ENCODE results near the gene CCDC141. TPM values are rescaled to one million over a fixed set of nuclear protein-coding genes. Genes with fewer than 3 reads are reported as not detected.
A peak's percentile ranks its signal among the peaks of the same experiment; 100 is the strongest.

Gene CCDC141
- total and polyA plus RNA-seq, 8 donors: 0.66 to 11.3 (median 5.4) TPM

GRCh38 chr2:178807227-178808008, 242.5 kb downstream of the CCDC141 start, which contains the start of gene TTN:
TTN (minus strand) TSS chr2:178807423; CDS start chr2:178804642, 2,781 bp downstream.
- DNase-seq (no peak), ATAC-seq (peak; percentile 17 to 32 (median 24)), FAIRE-seq (no peak)
- TF ChIP-seq, protein P1, sequence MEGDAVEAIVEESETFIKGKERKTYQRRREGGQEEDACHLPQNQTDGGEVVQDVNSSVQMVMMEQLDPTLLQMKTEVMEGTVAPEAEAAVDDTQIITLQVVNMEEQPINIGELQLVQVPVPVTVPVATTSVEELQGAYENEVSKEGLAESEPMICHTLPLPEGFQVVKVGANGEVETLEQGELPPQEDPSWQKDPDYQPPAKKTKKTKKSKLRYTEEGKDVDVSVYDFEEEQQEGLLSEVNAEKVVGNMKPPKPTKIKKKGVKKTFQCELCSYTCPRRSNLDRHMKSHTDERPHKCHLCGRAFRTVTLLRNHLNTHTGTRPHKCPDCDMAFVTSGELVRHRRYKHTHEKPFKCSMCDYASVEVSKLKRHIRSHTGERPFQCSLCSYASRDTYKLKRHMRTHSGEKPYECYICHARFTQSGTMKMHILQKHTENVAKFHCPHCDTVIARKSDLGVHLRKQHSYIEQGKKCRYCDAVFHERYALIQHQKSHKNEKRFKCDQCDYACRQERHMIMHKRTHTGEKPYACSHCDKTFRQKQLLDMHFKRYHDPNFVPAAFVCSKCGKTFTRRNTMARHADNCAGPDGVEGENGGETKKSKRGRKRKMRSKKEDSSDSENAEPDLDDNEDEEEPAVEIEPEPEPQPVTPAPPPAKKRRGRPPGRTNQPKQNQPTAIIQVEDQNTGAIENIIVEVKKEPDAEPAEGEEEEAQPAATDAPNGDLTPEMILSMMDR (IDR thresholded peaks at IDR 0.05): no peak
- Histone ChIP-seq H3K9me3 (no peaks in the 10 kb centered on the region), H3K4me1 (peaks cover 13 to 32% (median 15%) of the 10 kb centered on the region in 3 donors), H3K27ac (no peak within 1 kb of the TSS), H3K27me3 (no peaks in the 10 kb centered on the region), H3K4me3 (no peak within 1 kb of the TSS), H3K36me3 (no peaks in the 10 kb centered on the region)
- 74 to 90% methylated on average over 10 of the region's 10 CpGs for WGBS, 2 donors
- intact Hi-C loops (cut with DNase I): no loop called here

DNA sequence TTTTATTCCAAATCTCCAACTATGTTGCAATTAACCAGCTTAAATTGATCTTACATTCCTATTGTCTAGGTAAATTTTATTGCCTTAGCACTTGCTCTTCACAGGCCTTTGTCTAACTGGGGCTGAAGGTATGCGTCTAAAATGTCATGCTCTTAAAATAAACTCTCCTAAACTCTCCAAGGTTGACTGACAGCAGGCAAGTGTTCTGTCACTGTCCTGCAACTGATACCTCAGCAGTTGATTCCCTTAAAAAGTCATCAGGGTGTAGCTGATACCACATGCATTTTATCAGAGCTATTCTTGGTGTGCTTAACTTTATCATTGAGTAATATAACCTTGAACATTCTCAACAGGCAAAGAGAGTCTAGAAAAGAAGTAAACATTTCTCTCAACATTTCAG, 243.4 kb downstream of the CCDC141 start:
- 38 to 66% methylated on average over 1 of the region's 1 CpG for WGBS, 2 donors
- Histone ChIP-seq H3K9me3 (no peaks in the 10 kb centered on the region), H3K27ac (no peak overlapping the region), H3K27me3 (no peaks in the 10 kb centered on the region), H3K4me1 (peaks cover 12 to 32% (median 15%) of the 10 kb centered on the region in 3 donors), H3K4me3 (no peak overlapping the region), H3K36me3 (no peaks in the 10 kb centered on the region)
- intact Hi-C loops (cut with DNase I): no loop called here
- TF ChIP-seq, protein P1 (IDR thresholded peaks at IDR 0.05): no peak
- DNase-seq (no peak), FAIRE-seq (no peak), ATAC-seq (peak in 2 of 4 donors; percentile 41 to 73)

DNA sequence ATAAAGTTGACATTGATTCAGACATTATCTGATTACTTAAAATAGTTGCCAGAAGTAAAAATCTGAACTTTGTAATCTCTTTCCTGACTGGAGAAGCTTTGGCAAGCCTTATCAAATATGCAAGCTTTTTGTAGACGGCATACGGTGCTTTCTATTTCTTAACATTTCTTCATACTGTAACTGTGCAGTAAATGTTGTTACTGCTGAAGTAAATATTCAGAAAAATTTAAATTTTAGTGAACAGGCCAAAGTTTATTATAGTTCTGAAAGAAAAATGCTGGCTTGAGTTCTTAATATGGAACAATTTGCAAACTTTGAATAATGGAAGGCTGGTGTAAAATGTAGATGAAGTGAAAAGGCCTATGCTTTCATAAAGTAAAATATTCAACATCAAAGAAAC, 244.5 kb downstream of the CCDC141 start:
- H3K27ac ChIP-seq: no peak overlapping the region
- TF ChIP-seq, protein P1 (IDR thresholded peaks at IDR 0.05): no peak
- no peaks in the 10 kb centered on the region for H3K9me3 ChIP-seq
- ATAC-seq: no peak
- 26 to 31% methylated on average over 2 of the region's 2 CpGs for WGBS, 2 donors
- H3K36me3 ChIP-seq: no peaks in the 10 kb centered on the region
- no peak for DNase-seq
- no peak for FAIRE-seq
- intact Hi-C loops (cut with DNase I): no loop called here
- peaks cover 3 to 30% (median 13%) of the 10 kb centered on the region in 3 donors for H3K4me1 ChIP-seq
- H3K27me3 ChIP-seq: no peaks in the 10 kb centered on the region
- H3K4me3 ChIP-seq: no peak overlapping the region

DNA sequence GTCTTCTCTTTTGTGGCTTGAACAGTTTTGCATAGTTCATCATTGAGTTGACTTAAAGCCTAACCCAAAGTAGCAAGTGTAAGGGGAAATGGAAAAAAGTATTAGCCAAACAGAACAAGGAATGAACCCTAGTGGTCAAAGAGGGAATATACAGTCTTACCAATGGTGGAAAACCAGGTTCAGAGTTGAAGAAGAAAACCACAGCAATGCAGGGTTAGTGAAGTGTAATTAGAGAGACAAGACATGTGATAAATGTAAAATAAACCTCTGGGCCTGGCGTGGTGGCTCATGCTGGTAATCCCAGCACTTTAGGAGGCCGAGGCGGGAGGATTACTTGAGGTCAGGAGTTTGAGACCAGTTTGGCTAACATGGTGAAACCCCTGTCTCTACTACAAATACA, 245.1 kb downstream of the CCDC141 start:
- Histone ChIP-seq H3K27me3 (no peaks in the 10 kb centered on the region), H3K36me3 (no peaks in the 10 kb centered on the region), H3K27ac (no peak overlapping the region), H3K4me1 (peaks cover 0 to 26% (median 13%) of the 10 kb centered on the region in 3 donors), H3K4me3 (no peak overlapping the region), H3K9me3 (no peaks in the 10 kb centered on the region)
- no peak for DNase-seq
- WGBS, 2 donors: 94 to 96% methylated on average over 3 of the region's 3 CpGs
- peak in 1 of 4 donors; percentile 43 for ATAC-seq
- no peak for FAIRE-seq
- TF ChIP-seq, protein P1 (IDR thresholded peaks at IDR 0.05): peak; percentile 13 to 47 (median 28)
- intact Hi-C loops (cut with DNase I): no loop called here

DNA sequence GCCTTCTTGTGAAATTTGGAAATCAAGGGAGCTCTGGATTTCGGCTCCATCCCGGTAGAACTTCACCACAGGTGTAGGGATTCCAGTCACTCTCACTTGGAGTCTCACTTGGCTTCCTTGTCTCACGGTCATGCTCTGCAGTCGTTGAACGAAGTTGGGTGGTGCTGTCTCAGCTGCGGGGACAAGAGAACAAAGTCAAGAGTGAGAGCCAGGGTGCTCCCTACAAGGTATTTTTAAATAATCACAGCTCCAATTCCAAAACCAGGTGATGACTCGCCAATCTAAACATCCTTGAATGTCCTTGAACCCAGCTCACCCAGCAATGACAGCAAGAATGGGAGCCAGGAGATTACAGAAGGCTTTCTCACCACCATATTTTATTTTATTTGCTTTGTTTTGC, 249.4 kb downstream of the CCDC141 start:
- Histone ChIP-seq H3K27ac (no peak overlapping the region), H3K9me3 (no peaks in the 10 kb centered on the region), H3K4me3 (no peak overlapping the region), H3K27me3 (no peaks in the 10 kb centered on the region), H3K36me3 (peaks cover 0 to 7% (median 0%) of the 10 kb centered on the region in 3 donors), H3K4me1 (peaks cover 0 to 4% (median 0%) of the 10 kb centered on the region in 3 donors)
- WGBS, 2 donors: 89 to 93% methylated on average over 7 of the region's 7 CpGs
- intact Hi-C loops (cut with DNase I): no loop called here
- FAIRE-seq: no peak
- DNase-seq: no peak
- no peak for ATAC-seq
- TF ChIP-seq, protein P1 (IDR thresholded peaks at IDR 0.05): no peak
